LNCaP clone FGC (cell line): ENCODE results near the gene ZNF280C.

Experiments
- DNase-seq: peaks from one replicate; pipeline ENCODE4 v3.0.0-alpha.2; 2011; ENCODE audit warnings: low read depth
- H3K4me3 ChIP-seq: 2 replicates; pipeline ENCODE4 v1.5.1; 2011; ENCODE audit warnings: mild to moderate bottlenecking, low read depth, low read length, control low read depth
- TF ChIP-seq, protein P1 (sequence below): IDR thresholded peaks from 2 replicates; pipeline ENCODE4 v1.5.1; 2012; ENCODE audit warnings: mild to moderate bottlenecking; ENCODE audit not compliant: control insufficient read depth, insufficient read depth; ENCODE audit errors: extremely low read depth

Gene ZNF280C

GRCh38 chrX:130179170-130179569 lies 89.5 kb downstream of the ZNF280C start:
- TF ChIP-seq, protein P1, sequence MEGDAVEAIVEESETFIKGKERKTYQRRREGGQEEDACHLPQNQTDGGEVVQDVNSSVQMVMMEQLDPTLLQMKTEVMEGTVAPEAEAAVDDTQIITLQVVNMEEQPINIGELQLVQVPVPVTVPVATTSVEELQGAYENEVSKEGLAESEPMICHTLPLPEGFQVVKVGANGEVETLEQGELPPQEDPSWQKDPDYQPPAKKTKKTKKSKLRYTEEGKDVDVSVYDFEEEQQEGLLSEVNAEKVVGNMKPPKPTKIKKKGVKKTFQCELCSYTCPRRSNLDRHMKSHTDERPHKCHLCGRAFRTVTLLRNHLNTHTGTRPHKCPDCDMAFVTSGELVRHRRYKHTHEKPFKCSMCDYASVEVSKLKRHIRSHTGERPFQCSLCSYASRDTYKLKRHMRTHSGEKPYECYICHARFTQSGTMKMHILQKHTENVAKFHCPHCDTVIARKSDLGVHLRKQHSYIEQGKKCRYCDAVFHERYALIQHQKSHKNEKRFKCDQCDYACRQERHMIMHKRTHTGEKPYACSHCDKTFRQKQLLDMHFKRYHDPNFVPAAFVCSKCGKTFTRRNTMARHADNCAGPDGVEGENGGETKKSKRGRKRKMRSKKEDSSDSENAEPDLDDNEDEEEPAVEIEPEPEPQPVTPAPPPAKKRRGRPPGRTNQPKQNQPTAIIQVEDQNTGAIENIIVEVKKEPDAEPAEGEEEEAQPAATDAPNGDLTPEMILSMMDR, result no peak
- DNase-seq, result no peak
- no peak overlapping the region for H3K4me3 ChIP-seq

- TF ChIP-seq, protein P1, result no peak
- no peak for DNase-seq
- no peak overlapping the region for H3K4me3 ChIP-seq
Measured at GRCh38 chrX:130176942-130177341, 91.8 kb downstream of the ZNF280C start.

GRCh38 chrX:130176354-130176776 lies 92.3 kb downstream of the ZNF280C start:
- no peak for DNase-seq
- no peak overlapping the region for H3K4me3 ChIP-seq
- TF ChIP-seq, protein P1, result no peak

GRCh38 chrX:130174937-130175336 lies 93.8 kb downstream of the ZNF280C start:
- no peak for DNase-seq
- TF ChIP-seq, protein P1, result no peak
- no peak overlapping the region for H3K4me3 ChIP-seq

GRCh38 chrX:130174045-130174704 lies 94.5 kb downstream of the ZNF280C start:
- DNase-seq, result no peak
- TF ChIP-seq, protein P1, result no peak
- H3K4me3 ChIP-seq, result no peak overlapping the region

- no peak for DNase-seq
- TF ChIP-seq, protein P1, result no peak
- no peak overlapping the region for H3K4me3 ChIP-seq
Measured at GRCh38 chrX:130173190-130173895, 95.4 kb downstream of the ZNF280C start.
